K562 (cell line): ENCODE results near the gene SLC17A2. TPM values are rescaled to one million over a fixed set of nuclear protein-coding genes. Genes with fewer than 3 reads are reported as not detected.

Experiments
- ATAC-seq: fragments of 200-7000 bp; cut with Tn5 transposase; 3 replicates; pipeline ENCODE4 v1.9.1; 2020; ENCODE audit warnings: moderate library complexity
- BruUV-seq: library from RNA; stranded (reverse); fragments of 400-500 nt; replicated peaks from 2 replicates; lab custom pipeline; 2021; lab: Mats Ljungman, UMichigan
- CTCF ChIA-PET: fragments of 300-600 bp; formaldehyde crosslinking; extraction: SDS; loops from one replicate; lab custom pipeline; 2021; ENCODE audit warnings: low intra/inter-chr PET ratio; lab: Yijun Ruan, JAX
- POLR2A ChIA-PET: fragments of 300-600, 350-650 bp; sonication (Branson Sonifier 250); formaldehyde crosslinking; extraction: SDS; loops from one replicate; lab custom pipeline; 2021; ENCODE audit warnings: antibody characterized with exemption, inconsistent platforms; lab: Yijun Ruan, JAX
- DNase-seq, 4 experiments: peaks; one replicate each; pipeline versions ENCODE4 v3.0.0 to v3.0.0-alpha.2; 2011 to 2018; ENCODE audit warnings: low spot score in 3 of 4, mixed read lengths in 3 of 4; ENCODE audit errors: extremely low read depth in 1 of 4
- FAIRE-seq: peaks from 2 replicates; lab custom pipeline; 2011; peaks lifted over from hg19 to GRCh38; lab: Jason Lieb, UNC
- H2AFZ ChIP-seq: 2 replicates; pipeline ENCODE4 v1.6.0; 2011; ENCODE audit warnings: low read depth, low read length, control low read depth, inconsistent platforms
- H3K27ac ChIP-seq: fragments of 200-600 bp; 3 replicates; pipeline ENCODE4 v1.8.0; 2011; ENCODE audit warnings: low read depth, mild to moderate bottlenecking, control low read depth, inconsistent platforms, low read length, moderate library complexity, mixed read lengths; ENCODE audit errors: extremely low read depth
- H3K27me3 ChIP-seq, 2 experiments: fragments of 300-600 bp in 1 of 2; 2 replicates in 1 of 2; 3 replicates in 1 of 2; pipeline versions ENCODE4 v1.6.0 to v1.8.0; 2011; ENCODE audit warnings: inconsistent platforms in 2 of 2, low read length in 2 of 2, mild to moderate bottlenecking in 1 of 2, mixed read lengths in 1 of 2, moderate library complexity in 1 of 2; ENCODE audit not compliant: control insufficient read depth in 2 of 2, insufficient read depth in 2 of 2
- H3K36me3 ChIP-seq: fragments of 300-600 bp; 3 replicates; pipeline ENCODE4 v1.8.0; 2011; ENCODE audit warnings: mild to moderate bottlenecking, low read length, inconsistent platforms; ENCODE audit not compliant: control insufficient read depth, insufficient read depth
- H3K4me1 ChIP-seq, 2 experiments: fragments of 200-600 bp in 1 of 2; replicated peaks in 1 of 2; 2 replicates in 1 of 2; 3 replicates in 1 of 2; pipeline versions ENCODE4 v1.5.1 to v1.8.0; 2011; ENCODE audit warnings: inconsistent platforms in 2 of 2, low read length in 2 of 2, mild to moderate bottlenecking in 1 of 2, mixed read lengths in 1 of 2, moderate library complexity in 1 of 2; ENCODE audit not compliant: control insufficient read depth in 2 of 2, insufficient read depth in 2 of 2
- H3K4me2 ChIP-seq: 2 replicates; pipeline ENCODE4 v1.6.1; 2011; ENCODE audit warnings: low read length, control low read depth, inconsistent platforms, mixed read lengths; ENCODE audit not compliant: insufficient read depth
- H3K4me3 ChIP-seq: fragments of 200-600 bp; sonication (generic), shearing (Covaris generic); 2 replicates; pipeline ENCODE4 v1.5.1; 2016; ENCODE audit warnings: control low read depth, inconsistent platforms
- H3K79me2 ChIP-seq: fragments of 200-600 bp; 3 replicates; pipeline ENCODE4 v1.8.0; 2011; ENCODE audit warnings: low read length, inconsistent platforms; ENCODE audit not compliant: control insufficient read depth, insufficient read depth
- H3K9ac ChIP-seq, 2 experiments: 2 replicates each; pipeline versions ENCODE4 v1.6.0 to v1.6.1; 2011; ENCODE audit warnings: low read depth in 2 of 2, low read length in 2 of 2, control low read depth in 1 of 2, inconsistent platforms in 1 of 2, mild to moderate bottlenecking in 1 of 2, mixed read lengths in 1 of 2; ENCODE audit not compliant: insufficient read depth in 1 of 2
- H3K9me1 ChIP-seq: one replicate; pipeline ENCODE4 v1.6.0; 2011; ENCODE audit warnings: inconsistent platforms, mild to moderate bottlenecking, low read length, moderate library complexity; ENCODE audit not compliant: control insufficient read depth, insufficient read depth
- H3K9me3 ChIP-seq: replicated peaks from 2 replicates; pipeline ENCODE4 v1.5.1; 2011; ENCODE audit warnings: low read depth, low read length, inconsistent platforms; ENCODE audit not compliant: control insufficient read depth, insufficient read depth
- H4K20me1 ChIP-seq: replicated peaks from 2 replicates; pipeline ENCODE4 v1.6.1; 2011; ENCODE audit warnings: low read length, inconsistent platforms, mixed read lengths; ENCODE audit not compliant: control insufficient read depth, insufficient read depth
- CBX3 ChIP-seq, 2 experiments: IDR thresholded peaks; 1 replicate in 1 of 2; 2 replicates in 1 of 2; pipeline ENCODE4 v1.6.1; 2012; ENCODE audit warnings: inconsistent platforms in 2 of 2, low read length in 2 of 2, borderline replicate concordance in 1 of 2, control low read depth in 1 of 2
- L3MBTL2 ChIP-seq: fragments of 450-650 bp; IDR thresholded peaks from 2 replicates; pipeline ENCODE4 v1.6.1; 2016; ENCODE audit warnings: mild to moderate bottlenecking, moderate library complexity
- PHB2 ChIP-seq: fragments of 450-650 bp; IDR thresholded peaks from 2 replicates; pipeline ENCODE4 v1.6.1; 2017; ENCODE audit warnings: low read depth
- SIN3A ChIP-seq, 2 experiments: fragments of 150-350 bp in 1 of 2; IDR thresholded peaks; 2 replicates each; pipeline ENCODE4 v1.6.1; 2011 to 2016; ENCODE audit warnings: borderline replicate concordance in 2 of 2, low read depth in 2 of 2, low read length in 2 of 2, mild to moderate bottlenecking in 2 of 2, moderate library complexity in 2 of 2; ENCODE audit not compliant: control insufficient read depth in 1 of 2
- TRIM28 ChIP-seq: fragments of 450-650 bp; IDR thresholded peaks from 2 replicates; pipeline ENCODE4 v1.6.1; 2017
- ZFP36 ChIP-seq: fragments of 150-350 bp; IDR thresholded peaks from 2 replicates; pipeline ENCODE4 v1.6.1; 2018; ENCODE audit warnings: low read length, low read depth; ENCODE audit not compliant: partially characterized antibody
- ZNF431 ChIP-seq: sonication (generic); formaldehyde crosslinking; IDR thresholded peaks from 2 replicates; pipeline ENCODE4 v1.8.0; 2022; ENCODE audit warnings: mild to moderate bottlenecking, missing genetic modification reagents
- ZNF551 ChIP-seq: fragments of 250-450 bp; sonication (Bioruptor Pico); IDR thresholded peaks from 2 replicates; pipeline ENCODE4 v1.5.0; 2021; ENCODE audit warnings: mild to moderate bottlenecking, moderate library complexity
- WGBS: fragments of 100-300 bp; shearing (Covaris generic); methylation state at CpG from one replicate; pipeline ENCODE4 v1.1.6; 2016; ENCODE audit warnings: low coverage, mixed read lengths; ENCODE audit not compliant: insufficient coverage; ENCODE audit errors: missing lambda C conversion rate; 5-methylcytosine and 5-hydroxymethylcytosine counted together
- in situ Hi-C: fragments of 300-500 bp; cut with MboI; formaldehyde crosslinking; loops from 4 replicates; pipeline ENCODE4 v1.15.0; 2018; ENCODE audit warnings: inconsistent platforms, mixed read lengths
- intact Hi-C: fragments of 100-400 bp; cut with micrococcal nuclease; formaldehyde crosslinking; loops from 2 replicates; pipeline ENCODE4 v1.14.2; 2022
- polyA plus RNA-seq, 8 experiments: library from polyadenylated mRNA; depleted of rRNA in 4 of 8; stranded (reverse) in 5 of 8; unstranded in 3 of 8; fragments of >200 nt; fragmentation: Nextera tagmentation in 2 of 8; fragmentation: Illumina TruSeq in 1 of 8; extraction: Ambion mirVana in 2 of 8; extraction: Trizol in 1 of 8; gene quantifications; 2 replicates each; pipeline versions ENCODE4 v1.2.1 to v1.2.3, GENCODE V29; 2011 to 2014; ENCODE audit warnings: inconsistent platforms in 1 of 8, missing spikeins in 1 of 8
- total RNA-seq, 7 experiments: library from RNA; depleted of rRNA in 6 of 7; stranded (reverse); fragments of >200 nt in 6 of 7; fragmentation: Illumina TruSeq in 2 of 7; extraction: Trizol in 2 of 7; gene quantifications; 2 replicates each; pipeline versions ENCODE4 v1.2.1 to v1.2.3, GENCODE V29; 2011 to 2021; ENCODE audit warnings: low replicate concordance in 1 of 7

The SLC17A2 gene
- total and polyA plus RNA-seq, 9 of the 15 experiments (the other 6 are each of a cell fraction or from before 2014, with no cell fraction given), result not detected

DNA sequence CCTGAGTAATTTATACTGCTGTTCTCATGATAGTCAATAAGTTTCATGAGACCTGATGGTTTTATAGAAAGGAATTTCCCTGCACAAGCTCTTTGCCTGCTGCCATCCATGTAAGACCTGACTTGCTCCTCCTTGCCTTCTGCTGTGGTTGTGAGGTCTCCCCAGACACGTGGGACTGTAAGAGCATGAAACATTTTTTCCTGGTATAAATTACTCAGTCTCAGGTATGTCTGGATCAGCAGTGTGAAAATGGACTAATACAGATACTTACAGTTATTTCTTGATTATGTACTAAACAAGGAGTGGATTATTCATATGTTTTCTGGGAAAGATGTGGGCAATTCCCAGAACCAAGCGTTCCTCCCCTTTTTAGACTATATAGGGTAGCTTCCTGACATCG lies 30.2 kb upstream of the SLC17A2 start:
- BruUV-seq, result no TSS peak
- Histone ChIP-seq H3K4me2 (no peak overlapping the region), H4K20me1 (no peaks in the 10 kb centered on the region), H2AFZ (no peak overlapping the region), H3K9ac (no peak overlapping the region), H3K4me3 (no peak overlapping the region), H3K9me1 (no peaks in the 10 kb centered on the region), H3K36me3 (peaks cover 2% of the 10 kb centered on the region; the same call in 1 of the 3 replicates), H3K27ac (no peak overlapping the region), H3K27me3 (no peaks in the 10 kb centered on the region), H3K4me1 (peaks cover 6 to 19% of the 10 kb centered on the region in 2 experiments; a peak in 3 of 5 replicates), H3K9me3 (peaks cover 14% of the 10 kb centered on the region), H3K79me2 (peaks cover 11% of the 10 kb centered on the region)
- DNase-seq (no peak), FAIRE-seq (no peak), ATAC-seq (no peak)
- intact Hi-C loops (no loop called here), in situ Hi-C loops (no loop called here)
- ChIA-PET POLR2A (interaction anchor here (3.0 kb wide), 1 partner anchor 61 kb away, joined by 13 read pairs; a partner anchor contains a TSS), CTCF (no interaction called here)
- TF ChIP-seq CBX3 (IDR thresholded peaks at IDR 0.05; ENCODE audit: borderline replicate concordance in 1 of 2, low read length in 2 of 2) (peak in 1 of 2 experiments; percentile 50; a peak in 1 of 3 replicates), PHB2 (no peak), ZFP36 (peak; percentile 50), TRIM28 (peak; percentile 51; the same call in 1 of the 2 replicates), L3MBTL2 (0 out of 2 replicates have a peak, but pooled peaks have one; percentile 16), ZNF431 (CRISPR knock-in tag) (peak; percentile 99), ZNF551 (CRISPR knock-in tag) (no peak), SIN3A (IDR thresholded peaks at IDR 0.05; ENCODE audit: borderline replicate concordance in 2 of 2, control insufficient read depth in 1 of 2, low read depth in 2 of 2, low read length in 2 of 2) (no peak)
- WGBS, result 27% methylated on average over 3 of the region's 3 CpGs
